BJ (cell line): Measurements from ENCODE around the gene PEX6. TPM values are rescaled to one million over a fixed set of nuclear protein-coding genes. Genes with fewer than 3 reads are reported as not detected.
"Not testable (repeated sequence)": the region's sequence is repeated elsewhere in the genome, so short reads cannot be mapped to it uniquely, and the experiment has no call there.

Source experiments
- CTCF ChIA-PET: fragments of 350-600 bp; formaldehyde crosslinking; extraction: SDS; loops from one replicate; lab custom pipeline; 2021; ENCODE audit warnings: antibody characterized with exemption, inconsistent platforms; lab: Yijun Ruan, JAX
- POLR2A ChIA-PET: fragments of 300-600 bp; sonication (Branson Sonifier 250); formaldehyde crosslinking; extraction: SDS; loops from one replicate; lab custom pipeline; 2021; ENCODE audit warnings: antibody characterized with exemption; lab: Charles Lee
- DNase-seq: peaks from one replicate; pipeline ENCODE4 v3.0.0-alpha.2; 2011; ENCODE audit warnings: low read depth
- H3K27me3 ChIP-seq: 2 replicates; pipeline ENCODE4 v1.6.0; 2011; ENCODE audit warnings: low read length; ENCODE audit not compliant: control insufficient read depth, insufficient read depth
- H3K36me3 ChIP-seq: 2 replicates; pipeline ENCODE4 v1.5.1; 2011; ENCODE audit warnings: low read length; ENCODE audit not compliant: control insufficient read depth, insufficient read depth
- H3K4me3 ChIP-seq: 2 replicates; pipeline ENCODE4 v1.5.1; 2011; ENCODE audit warnings: low read depth, mild to moderate bottlenecking, control low read depth, low read length
- CTCF ChIP-seq: IDR thresholded peaks from 2 replicates; pipeline ENCODE4 v1.5.1; 2011; ENCODE audit warnings: low read depth, mild to moderate bottlenecking, control low read depth, inconsistent platforms, low read length, moderate library complexity; ENCODE audit not compliant: insufficient read depth
- polyA plus RNA-seq: library from polyadenylated mRNA; depleted of rRNA; stranded (reverse); fragments of >200 nt; gene quantifications from 2 replicates; pipeline ENCODE4 v1.2.3, GENCODE V29; 2011

Gene PEX6
- polyA plus RNA-seq, 1 experiment: 5.6 TPM

DNA sequence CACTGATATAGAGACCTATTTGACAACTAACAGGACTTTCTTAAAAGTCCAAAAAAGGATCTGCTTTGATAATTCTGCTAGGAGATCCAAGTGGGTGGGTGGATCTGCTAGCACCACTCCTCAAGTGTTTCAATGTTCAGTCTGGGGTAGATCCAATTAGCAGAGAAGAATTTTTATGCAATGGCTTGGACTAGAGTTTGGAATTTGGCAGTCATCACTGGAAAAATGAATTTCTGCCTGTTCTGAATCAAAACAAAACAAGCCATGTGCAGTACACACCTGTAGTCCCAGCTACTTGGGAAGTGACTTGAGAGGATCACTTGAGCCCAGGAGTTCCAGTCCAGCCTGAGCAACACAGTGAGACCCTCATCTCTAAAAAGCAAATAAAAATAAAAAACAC, 31.0 kb downstream of the PEX6 start:
- TF ChIP-seq CTCF: no peak
- H3K27me3 ChIP-seq: no peaks in the 10 kb centered on the region
- POLR2A ChIA-PET: no interaction called here
- no peak for DNase-seq
- CTCF ChIA-PET: no interaction called here
- no peak overlapping the region for H3K4me3 ChIP-seq
- no peaks in the 10 kb centered on the region for H3K36me3 ChIP-seq

GRCh38 chr6:42942444-42942843, 36.5 kb downstream of the PEX6 start:
- DNase-seq: no peak
- CTCF ChIA-PET: no interaction called here
- H3K4me3 ChIP-seq: no peak overlapping the region
- H3K27me3 ChIP-seq: no peaks in the 10 kb centered on the region
- POLR2A ChIA-PET: no interaction called here
- H3K36me3 ChIP-seq: peaks cover 10% of the 10 kb centered on the region
- no peak for TF ChIP-seq CTCF

DNA sequence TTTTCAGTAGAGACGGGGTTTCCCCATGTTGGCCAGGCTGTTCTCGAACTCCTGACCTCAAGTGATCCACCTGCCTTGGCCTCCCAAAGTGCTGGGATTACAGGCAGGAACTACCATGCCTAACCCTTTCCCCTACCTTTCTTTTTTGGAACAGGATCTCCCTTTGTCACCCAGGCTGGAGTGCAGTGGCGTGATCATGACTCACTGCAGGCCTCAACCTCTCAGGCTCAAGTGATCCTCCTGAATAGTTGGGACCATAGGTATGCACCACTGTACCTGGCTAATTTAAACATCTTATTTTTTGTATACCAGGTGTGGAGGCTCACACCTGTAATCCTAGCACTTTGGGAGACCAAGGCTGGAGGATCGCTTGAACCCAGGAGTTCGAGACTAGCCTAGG, 37.6 kb downstream of the PEX6 start:
- CTCF ChIA-PET: interaction anchor here (1.1 kb wide), 1 partner anchor 12 kb away, joined by 3 read pairs; no protein-coding TSS in a partner anchor
- H3K27me3 ChIP-seq, H3K36me3 ChIP-seq, POLR2A ChIA-PET, DNase-seq, H3K4me3 ChIP-seq: not testable (repeated sequence)

- ChIA-PET POLR2A (no interaction called here), CTCF (interaction anchor here (1.1 kb wide), 2 partner anchors 11 to 23 kb away, joined by 3 read pairs; no protein-coding TSS in a partner anchor)
- Histone ChIP-seq H3K27me3 (no peaks in the 10 kb centered on the region), H3K36me3 (peaks cover 13% of the 10 kb centered on the region), H3K4me3 (no peak overlapping the region)
- TF ChIP-seq CTCF: no peak
- no peak for DNase-seq
Measured at GRCh38 chr6:42940493-42941045, 38.4 kb downstream of the PEX6 start.

DNA sequence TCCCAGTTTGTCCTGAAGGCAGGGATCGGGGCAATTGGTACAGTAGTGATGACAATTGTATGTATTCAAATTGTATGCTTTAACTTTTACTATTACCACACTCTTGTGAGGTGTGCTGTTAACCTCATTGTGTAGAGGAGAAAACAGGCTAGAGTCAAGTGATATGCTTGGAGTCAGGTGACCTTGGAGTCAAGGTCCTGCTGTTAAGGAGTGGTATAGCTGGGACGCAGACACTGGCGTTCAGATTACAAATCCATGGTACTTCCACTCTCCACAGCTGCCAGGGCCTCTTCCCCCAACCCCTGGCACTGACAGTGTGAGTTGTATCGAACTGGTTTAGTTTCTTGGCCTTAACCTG, 39.2 kb downstream of the PEX6 start:
- Histone ChIP-seq H3K4me3 (no peak overlapping the region), H3K36me3 (peaks cover 13% of the 10 kb centered on the region), H3K27me3 (no peaks in the 10 kb centered on the region)
- POLR2A ChIA-PET: no interaction called here
- no peak for TF ChIP-seq CTCF
- no peak for DNase-seq
- CTCF ChIA-PET: interaction anchor here (1.1 kb wide), 1 partner anchor 23 kb away, joined by 3 read pairs; no protein-coding TSS in a partner anchor
